GM12878 (cell line): ENCODE data around the gene TUBB1. TPM values are rescaled to one million over a fixed set of nuclear protein-coding genes. Genes with fewer than 3 reads are reported as not detected.

ENCODE experiments used
- ATAC-seq: fragments of 200-7000 bp; cut with Tn5 transposase; 3 replicates; pipeline ENCODE4 v1.9.1; 2020; ENCODE audit warnings: mild to moderate bottlenecking, moderate library complexity
- BruUV-seq: library from RNA; stranded (reverse); fragments of 400-500 nt; replicated peaks from 2 replicates; lab custom pipeline; 2021; lab: Mats Ljungman, UMichigan
- CTCF ChIA-PET: fragments of 300-600 bp; sonication (Branson Sonifier 250); formaldehyde crosslinking; extraction: SDS; loops from one replicate; lab custom pipeline; 2021; ENCODE audit warnings: inconsistent platforms; lab: Yijun Ruan, JAX
- POLR2A ChIA-PET: fragments of 350-600 bp; formaldehyde crosslinking; extraction: SDS; loops from one replicate; lab custom pipeline; 2021; ENCODE audit warnings: inconsistent platforms; lab: Charles Lee
- RAD21 ChIA-PET: fragments of 300-600 bp; sonication (Branson Sonifier 250); formaldehyde crosslinking; loops from one replicate; lab custom pipeline; 2023; ENCODE audit warnings: antibody characterized with exemption; ENCODE audit not compliant: unreplicated experiment; lab: Charles Lee
- SMC1A ChIA-PET: fragments of 300-600 bp; sonication (Branson Sonifier 250); formaldehyde crosslinking; loops from one replicate; lab custom pipeline; 2023; ENCODE audit not compliant: unreplicated experiment, uncharacterized antibody; lab: Charles Lee
- DNase-seq: peaks from one replicate; pipeline ENCODE4 v3.0.0-alpha.2; 2011; ENCODE audit warnings: low read depth, low spot score
- FAIRE-seq: peaks from 3 replicates; lab custom pipeline; 2011; peaks lifted over from hg19 to GRCh38; lab: Jason Lieb, UNC
- H2AFZ ChIP-seq: 2 replicates; pipeline ENCODE4 v1.6.0; 2011; ENCODE audit warnings: low read depth, low read length, control low read depth; ENCODE audit not compliant: control insufficient read depth
- H3K27ac ChIP-seq: 2 replicates; pipeline ENCODE4 v1.5.1; 2011; ENCODE audit warnings: control low read depth; ENCODE audit not compliant: control insufficient read depth, insufficient read depth
- H3K27me3 ChIP-seq, 2 experiments: replicated peaks in 1 of 2; 2 replicates each; pipeline versions ENCODE4 v1.6.0 to v1.6.1; 2011; ENCODE audit warnings: low read length in 1 of 2; ENCODE audit not compliant: control insufficient read depth in 2 of 2, insufficient read depth in 2 of 2
- H3K36me3 ChIP-seq, 2 experiments: 2 replicates each; pipeline ENCODE4 v1.5.1; 2011; ENCODE audit warnings: low read length in 1 of 2; ENCODE audit not compliant: control insufficient read depth in 2 of 2, insufficient read depth in 2 of 2
- H3K4me1 ChIP-seq: 2 replicates; pipeline ENCODE4 v1.6.1; 2011; ENCODE audit warnings: mild to moderate bottlenecking, low read length, moderate library complexity, mixed read lengths; ENCODE audit not compliant: control insufficient read depth, insufficient read depth
- H3K4me2 ChIP-seq: 2 replicates; pipeline ENCODE4 v1.6.0; 2011; ENCODE audit warnings: control low read depth; ENCODE audit not compliant: control insufficient read depth, insufficient read depth
- H3K4me3 ChIP-seq: fragments of 200-600 bp; sonication (generic); 2 replicates; pipeline ENCODE4 v1.5.1; 2016
- H3K79me2 ChIP-seq: 2 replicates; pipeline ENCODE4 v1.6.0; 2011; ENCODE audit warnings: low read length; ENCODE audit not compliant: control insufficient read depth, insufficient read depth
- H3K9ac ChIP-seq: 2 replicates; pipeline ENCODE4 v1.8.0; 2011; ENCODE audit warnings: low read length, control low read depth, mixed read lengths; ENCODE audit not compliant: control insufficient read depth, insufficient read depth
- H3K9me3 ChIP-seq: replicated peaks from 3 replicates; pipeline ENCODE4 v1.5.1; 2011; ENCODE audit warnings: mild to moderate bottlenecking, low read length; ENCODE audit not compliant: control insufficient read depth, insufficient read depth
- H4K20me1 ChIP-seq: 2 replicates; pipeline ENCODE4 v1.6.0; 2011; ENCODE audit not compliant: control insufficient read depth, insufficient read depth
- ATF2 ChIP-seq: IDR thresholded peaks from 2 replicates; pipeline ENCODE4 v1.6.1; 2012; ENCODE audit warnings: low read length, inconsistent platforms
- MEF2A ChIP-seq: IDR thresholded peaks from 2 replicates; pipeline ENCODE4 v1.6.1; 2011; ENCODE audit warnings: low read depth, mild to moderate bottlenecking, low read length, moderate library complexity; ENCODE audit not compliant: insufficient read depth
- MTA3 ChIP-seq: IDR thresholded peaks from 2 replicates; pipeline ENCODE4 v1.6.1; 2012; ENCODE audit warnings: low read length, inconsistent platforms, borderline replicate concordance
- POLR2A ChIP-seq: IDR thresholded peaks from 2 replicates; pipeline ENCODE4 v1.6.1; 2011; ENCODE audit warnings: low read depth, mild to moderate bottlenecking, low read length
- POLR2AphosphoS5 ChIP-seq: IDR thresholded peaks from 2 replicates; pipeline ENCODE4 v1.6.1; 2011; ENCODE audit warnings: mild to moderate bottlenecking, low read length, inconsistent platforms
- SP1 ChIP-seq: IDR thresholded peaks from one replicate; pipeline ENCODE4 v1.6.1; 2011; ENCODE audit warnings: low read depth, low read length
- WGBS: methylation state at CpG from one replicate; pipeline ENCODE4 v1.1.6; 2016; ENCODE audit warnings: low lambda C conversion rate; ENCODE audit not compliant: insufficient replicate concordance, insufficient coverage; ENCODE audit errors: missing lambda C conversion rate; 5-methylcytosine and 5-hydroxymethylcytosine counted together
- in situ Hi-C: fragments of 300-500 bp; cut with MboI; formaldehyde crosslinking; loops from 9 replicates; pipeline ENCODE4 v1.14.3; 2018; ENCODE audit warnings: mixed read lengths
- intact Hi-C: fragments of 100-400 bp; cut with micrococcal nuclease; formaldehyde crosslinking; loops from one replicate; pipeline ENCODE4 v1.14.2; 2022; ENCODE audit not compliant: unreplicated experiment
- polyA plus RNA-seq, 11 experiments: library from polyadenylated mRNA; depleted of rRNA in 4 of 11; unstranded in 6 of 11; stranded (reverse) in 5 of 11; fragments of >200 nt; fragmentation: Nextera tagmentation in 4 of 11; fragmentation: Illumina TruSeq in 1 of 11; extraction: Ambion mirVana in 4 of 11; extraction: Trizol in 1 of 11; gene quantifications; 1 replicate in 1 of 11; 2 replicates in 10 of 11; pipeline versions ENCODE4 v1.2.1 to v1.2.3, GENCODE V29; 2011 to 2016; ENCODE audit warnings: inconsistent platforms in 2 of 11, missing spikeins in 2 of 11, low read depth in 1 of 11
- total RNA-seq, 4 experiments: library from RNA; depleted of rRNA in 3 of 4; stranded (reverse); fragments of >200 nt in 3 of 4; fragmentation: Illumina TruSeq in 1 of 4; extraction: Trizol in 1 of 4; gene quantifications; 2 replicates each; pipeline versions ENCODE4 v1.2.1 to v1.2.3, GENCODE V29; 2013 to 2021

Gene TUBB1
- total and polyA plus RNA-seq, 10 of the 15 experiments (the other 5 are each of a cell fraction or from before 2014, with no cell fraction given) = 0.02 to 0.20 (median 0.06) TPM; not detected in 3

GRCh38 chr20:59002388-59002787 lies 16.8 kb upstream of the TUBB1 start:
- ATAC-seq (no peak), DNase-seq (no peak), FAIRE-seq (no peak)
- POLR2A ChIA-PET = interaction anchor here (1.1 kb wide), 1 partner anchor 95 kb away, joined by 6 read pairs; no protein-coding TSS in a partner anchor
- Histone ChIP-seq H2AFZ (no peak overlapping the region), H3K27me3 (no peaks in the 10 kb centered on the region), H3K27ac (no peak overlapping the region; the same call in 1 of the 2 replicates), H3K9ac (no peak overlapping the region), H4K20me1 (peaks cover 5% of the 10 kb centered on the region; the same call in 1 of the 2 replicates), H3K4me3 (no peak overlapping the region; the same call in 1 of the 2 replicates), H3K9me3 (no peaks in the 10 kb centered on the region), H3K79me2 (peaks cover 56% of the 10 kb centered on the region), H3K4me1 (peaks cover 20% of the 10 kb centered on the region), H3K4me2 (no peak overlapping the region), H3K36me3 (peaks cover 22 to 37% of the 10 kb centered on the region in 2 experiments)
- RAD21 ChIA-PET = no interaction called here
- CTCF ChIA-PET = no interaction called here
- intact Hi-C loops (no loop called here), in situ Hi-C loops (loop anchor here (10.0 kb wide), 2 partner anchors 548 to 1608 kb away; partner anchors contain the start of gene RBM38)
- no peak for TF ChIP-seq SP1
- peak; percentile 24; the same call in 1 of the 2 replicates for TF ChIP-seq POLR2AphosphoS5
- BruUV-seq = no TSS peak
- 94% methylated on average over 6 of the region's 8 CpGs for WGBS
- SMC1A ChIA-PET = no interaction called here

- 96% methylated on average over 17 of the region's 17 CpGs for WGBS
- Histone ChIP-seq H3K4me1 (peaks cover 22% of the 10 kb centered on the region), H3K4me3 (peak overlapping the region; percentile 92), H3K27me3 (no peaks in the 10 kb centered on the region), H3K4me2 (peak overlapping the region; percentile 53; the same call in 1 of the 2 replicates), H3K36me3 (peaks cover 20 to 32% of the 10 kb centered on the region in 2 experiments), H2AFZ (no peak overlapping the region), H3K9ac (peak overlapping the region; percentile 55; the same call in 1 of the 2 replicates), H3K9me3 (no peaks in the 10 kb centered on the region), H4K20me1 (0 out of 2 replicates have a peak, but pooled peaks cover 2% of the 10 kb centered on the region), H3K27ac (peak overlapping the region; percentile 95; the same call in 1 of the 2 replicates), H3K79me2 (peaks cover 56% of the 10 kb centered on the region)
- CTCF ChIA-PET = no interaction called here
- ATAC-seq (no peak), DNase-seq (no peak), FAIRE-seq (no peak)
- in situ Hi-C loops = loop anchor here (10.0 kb wide), 2 partner anchors 548 to 1608 kb away; partner anchors contain the start of gene RBM38
- intact Hi-C loops = no loop called here
- SMC1A ChIA-PET = no interaction called here
- RAD21 ChIA-PET = no interaction called here
- BruUV-seq = no TSS peak
- POLR2A ChIA-PET = interaction anchor here (1.1 kb wide), 1 partner anchor 95 kb away, joined by 6 read pairs; no protein-coding TSS in a partner anchor
- no peak for TF ChIP-seq MEF2A
- 0 out of 2 replicates have a peak, but pooled peaks have one; percentile 52 for TF ChIP-seq MTA3
- no peak for TF ChIP-seq POLR2AphosphoS5
- TF ChIP-seq POLR2A = 0 out of 2 replicates have a peak, but pooled peaks have one; percentile 45
- no peak for TF ChIP-seq ATF2
Observed at GRCh38 chr20:59002874-59003399, 16.3 kb upstream of the TUBB1 start.
